Measurements from ENCODE around the gene INTS4. TPM values are rescaled to one million over a fixed set of nuclear protein-coding genes. Genes with fewer than 3 reads are reported as not detected.

INTS4 gene
- total RNA-seq, 1 donor from 2014 or later = 41.0 TPM

DNA sequence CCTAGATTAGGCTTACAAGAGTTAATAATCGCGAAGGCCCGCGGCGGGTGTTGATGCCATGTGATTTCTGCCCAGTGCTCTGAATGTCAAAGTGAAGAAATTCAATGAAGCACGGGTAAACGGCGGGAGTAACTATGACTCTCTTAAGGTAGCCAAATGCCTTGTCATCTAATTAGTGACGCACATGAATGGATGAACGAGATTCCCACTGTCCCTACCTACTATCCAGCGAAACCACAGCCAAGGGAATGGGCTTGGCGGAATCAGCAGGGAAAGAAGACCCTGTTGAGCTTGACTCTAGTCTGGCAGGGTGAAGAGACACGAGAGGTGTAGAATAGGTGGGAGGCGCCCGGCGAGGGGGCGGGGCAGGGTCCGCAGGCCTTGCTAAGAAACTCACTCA is 108.1 kb downstream of the INTS4 start:
- intact Hi-C loops (cut with DNase I) = no loop called here
- H3K4me1 ChIP-seq = no peaks in the 10 kb centered on the region

DNA sequence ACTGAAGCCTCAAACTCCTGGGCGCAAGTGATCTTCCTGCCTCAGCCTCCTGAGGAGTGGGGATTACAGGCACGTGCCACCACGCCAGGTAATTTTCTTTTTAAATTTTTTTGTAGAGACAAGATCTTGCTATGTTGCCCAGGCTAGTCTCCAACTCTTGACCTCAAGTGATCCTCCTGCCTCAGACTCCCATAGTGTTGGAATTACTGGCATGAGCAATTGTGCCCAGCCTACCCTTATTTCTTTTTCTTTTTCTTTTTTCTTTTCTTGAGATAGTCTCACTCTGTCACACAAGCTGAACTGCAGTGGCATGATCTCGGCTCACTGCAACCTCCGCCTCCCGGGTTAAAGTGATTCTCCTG is 109.7 kb downstream of the INTS4 start:
- Histone ChIP-seq H3K4me3 (no peak overlapping the region), H3K4me1 (no peaks in the 10 kb centered on the region), H3K9me3 (no peaks in the 10 kb centered on the region), H3K36me3 (peaks cover 0 to 40% of the 10 kb centered on the region in 2 donors), H3K27ac (no peak overlapping the region), H3K27me3 (no peaks in the 10 kb centered on the region)
- no peak for DNase-seq (ENCODE audit: extremely low spot score in 2 of 2)
- no peak for TF ChIP-seq POLR2A (IDR thresholded peaks at IDR 0.05)
- TF ChIP-seq, protein P1, sequence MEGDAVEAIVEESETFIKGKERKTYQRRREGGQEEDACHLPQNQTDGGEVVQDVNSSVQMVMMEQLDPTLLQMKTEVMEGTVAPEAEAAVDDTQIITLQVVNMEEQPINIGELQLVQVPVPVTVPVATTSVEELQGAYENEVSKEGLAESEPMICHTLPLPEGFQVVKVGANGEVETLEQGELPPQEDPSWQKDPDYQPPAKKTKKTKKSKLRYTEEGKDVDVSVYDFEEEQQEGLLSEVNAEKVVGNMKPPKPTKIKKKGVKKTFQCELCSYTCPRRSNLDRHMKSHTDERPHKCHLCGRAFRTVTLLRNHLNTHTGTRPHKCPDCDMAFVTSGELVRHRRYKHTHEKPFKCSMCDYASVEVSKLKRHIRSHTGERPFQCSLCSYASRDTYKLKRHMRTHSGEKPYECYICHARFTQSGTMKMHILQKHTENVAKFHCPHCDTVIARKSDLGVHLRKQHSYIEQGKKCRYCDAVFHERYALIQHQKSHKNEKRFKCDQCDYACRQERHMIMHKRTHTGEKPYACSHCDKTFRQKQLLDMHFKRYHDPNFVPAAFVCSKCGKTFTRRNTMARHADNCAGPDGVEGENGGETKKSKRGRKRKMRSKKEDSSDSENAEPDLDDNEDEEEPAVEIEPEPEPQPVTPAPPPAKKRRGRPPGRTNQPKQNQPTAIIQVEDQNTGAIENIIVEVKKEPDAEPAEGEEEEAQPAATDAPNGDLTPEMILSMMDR (IDR thresholded peaks at IDR 0.05) = no peak
- no peak for TF ChIP-seq POLR2AphosphoS5 (IDR thresholded peaks at IDR 0.05; ENCODE audit: insufficient read depth in 1 of 2, low read depth in 1 of 2)
- intact Hi-C loops (cut with DNase I) = no loop called here

More for the DNA sequence above, 108.1 kb downstream of the INTS4 start:
- Histone ChIP-seq H3K27ac (no peak overlapping the region), H3K27me3 (no peaks in the 10 kb centered on the region), H3K36me3 (peaks cover 0 to 37% of the 10 kb centered on the region in 2 donors), H3K4me3 (no peak overlapping the region), H3K9me3 (no peaks in the 10 kb centered on the region)
- no peak for DNase-seq (ENCODE audit: extremely low spot score in 2 of 2)
- TF ChIP-seq, protein P1 (IDR thresholded peaks at IDR 0.05) = no peak
- TF ChIP-seq POLR2AphosphoS5 (IDR thresholded peaks at IDR 0.05; ENCODE audit: insufficient read depth in 1 of 2, low read depth in 1 of 2) (no peak), POLR2A (IDR thresholded peaks at IDR 0.05) (no peak)

DNA sequence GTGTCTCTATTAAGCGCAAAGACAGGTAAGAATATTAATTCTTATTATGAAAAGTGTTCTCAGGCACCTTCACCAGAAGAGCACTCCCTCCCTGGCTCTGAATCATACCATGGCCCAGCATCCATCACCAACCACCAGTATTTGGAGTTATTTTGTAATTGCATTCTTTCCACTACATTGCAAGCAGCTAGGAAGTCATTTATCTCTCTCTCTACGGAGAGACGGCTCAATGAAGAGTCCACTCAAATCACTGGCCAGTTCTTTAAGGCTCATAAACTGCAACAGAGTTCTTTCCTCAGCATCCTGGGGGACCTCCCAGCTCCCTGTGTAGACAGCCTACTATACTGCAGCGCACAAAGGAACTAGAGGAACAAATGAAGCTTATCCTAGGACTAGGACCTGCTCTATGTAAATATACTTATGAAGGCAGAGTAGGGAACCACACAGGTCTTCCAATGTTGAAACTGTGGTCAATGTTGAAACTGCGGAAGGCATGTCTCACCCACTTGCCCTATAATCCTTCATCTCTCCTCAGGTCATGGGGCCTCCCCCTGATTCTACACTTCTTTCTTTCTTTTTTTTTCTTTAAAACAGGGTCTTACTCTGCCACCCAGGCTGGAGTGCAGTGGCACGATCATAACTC is 110.2 kb downstream of the INTS4 start:
- intact Hi-C loops (cut with DNase I) = no loop called here
- peaks cover 0 to 40% of the 10 kb centered on the region in 2 donors for H3K36me3 ChIP-seq
- no peaks in the 10 kb centered on the region for H3K27me3 ChIP-seq
- DNase-seq (ENCODE audit: extremely low spot score in 2 of 2) = no peak
- TF ChIP-seq POLR2AphosphoS5 (IDR thresholded peaks at IDR 0.05; ENCODE audit: insufficient read depth in 1 of 2, low read depth in 1 of 2) (no peak), POLR2A (IDR thresholded peaks at IDR 0.05) (no peak)
- TF ChIP-seq, protein P1 (IDR thresholded peaks at IDR 0.05) = no peak
- no peak overlapping the region for H3K27ac ChIP-seq
- no peaks in the 10 kb centered on the region for H3K9me3 ChIP-seq
- no peak overlapping the region for H3K4me3 ChIP-seq
- H3K4me1 ChIP-seq = peaks cover 1% of the 10 kb centered on the region

DNA sequence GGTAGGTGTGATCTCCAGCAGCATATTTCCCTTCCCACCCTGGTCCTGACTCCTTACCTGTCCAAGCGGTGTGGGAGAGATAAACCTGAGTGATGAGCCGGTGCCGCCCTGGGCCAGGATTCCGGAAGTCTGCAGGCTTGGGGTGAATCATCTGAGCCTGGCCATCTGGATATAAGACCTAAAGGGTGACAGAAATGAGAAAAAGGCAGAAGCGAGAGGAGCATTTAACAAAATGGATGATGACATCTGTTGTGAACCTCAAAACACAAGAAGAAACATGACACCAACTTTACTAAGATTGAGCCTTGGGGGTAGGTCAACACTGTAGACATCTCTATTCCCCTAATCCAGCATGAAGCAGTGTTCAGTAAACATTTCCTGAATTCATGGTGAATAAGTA is 110.7 kb downstream of the INTS4 start:
- no peak overlapping the region for H3K27ac ChIP-seq
- H3K4me3 ChIP-seq = no peak overlapping the region
- no peaks in the 10 kb centered on the region for H3K27me3 ChIP-seq
- peaks cover 0 to 40% of the 10 kb centered on the region in 2 donors for H3K36me3 ChIP-seq
- peaks cover 7% of the 10 kb centered on the region for H3K4me1 ChIP-seq
- DNase-seq (ENCODE audit: extremely low spot score in 2 of 2) = no peak
- TF ChIP-seq POLR2A (IDR thresholded peaks at IDR 0.05) (no peak), POLR2AphosphoS5 (IDR thresholded peaks at IDR 0.05; ENCODE audit: insufficient read depth in 1 of 2, low read depth in 1 of 2) (no peak)
- TF ChIP-seq, protein P1 (IDR thresholded peaks at IDR 0.05) = no peak
- no peaks in the 10 kb centered on the region for H3K9me3 ChIP-seq
- intact Hi-C loops (cut with DNase I) = no loop called here

DNA sequence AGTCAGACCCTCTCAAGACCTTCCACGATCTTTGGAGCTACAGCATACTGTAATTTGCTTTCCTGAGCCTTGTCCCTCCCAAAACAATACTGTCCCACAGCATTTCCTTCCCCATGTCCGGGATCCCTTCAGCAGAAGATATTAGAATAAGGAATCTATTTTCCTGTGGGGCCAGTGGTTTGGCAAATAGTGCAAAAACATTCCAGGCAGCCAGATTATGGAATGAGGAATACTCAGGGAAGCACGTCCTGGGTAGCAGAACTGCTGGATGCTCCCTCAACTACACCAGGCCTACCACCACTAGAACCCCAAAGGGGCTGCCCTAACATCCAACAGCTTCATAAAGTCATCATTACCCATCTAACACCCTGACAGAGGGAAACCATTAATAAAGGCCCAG is 112.1 kb downstream of the INTS4 start:
- intact Hi-C loops (cut with DNase I) = no loop called here
- H3K36me3 ChIP-seq = peaks cover 0 to 40% of the 10 kb centered on the region in 2 donors
- no peaks in the 10 kb centered on the region for H3K9me3 ChIP-seq

More for the DNA sequence above, 112.1 kb downstream of the INTS4 start:
- DNase-seq (ENCODE audit: extremely low spot score in 2 of 2) = no peak
- H3K27me3 ChIP-seq = no peaks in the 10 kb centered on the region
- H3K4me1 ChIP-seq = peaks cover 17% of the 10 kb centered on the region
- no peak overlapping the region for H3K4me3 ChIP-seq
- TF ChIP-seq POLR2A (IDR thresholded peaks at IDR 0.05) = no peak
- no peak for TF ChIP-seq POLR2AphosphoS5 (IDR thresholded peaks at IDR 0.05; ENCODE audit: insufficient read depth in 1 of 2, low read depth in 1 of 2)
- TF ChIP-seq, protein P1 (IDR thresholded peaks at IDR 0.05) = no peak
- no peak overlapping the region for H3K27ac ChIP-seq
